Endothelial cell of umbilical vein (primary cell): ENCODE data around the gene KIAA0232. TPM values are rescaled to one million over a fixed set of nuclear protein-coding genes. Genes with fewer than 3 reads are reported as not detected.

ENCODE experiments used
- BruUV-seq: library from RNA; stranded (reverse); fragments of 400-500 nt; replicated peaks from 2 replicates; lab custom pipeline; 2021; lab: Mats Ljungman, UMichigan
- CTCF ChIA-PET: fragments of 300-600, 350-600 bp; sonication (Branson Sonifier 250); formaldehyde crosslinking; loops from one replicate; lab custom pipeline; 2021; ENCODE audit warnings: antibody characterized with exemption, inconsistent platforms; lab: Charles Lee
- POLR2A ChIA-PET: fragments of 300-600, 350-600 bp; sonication (Branson Sonifier 250); formaldehyde crosslinking; loops from one replicate; lab custom pipeline; 2021; ENCODE audit warnings: antibody characterized with exemption, inconsistent platforms; lab: Charles Lee
- DNase-seq: peaks from one replicate; pipeline ENCODE4 v3.0.0-alpha.2; 2011; ENCODE audit warnings: low read depth, low spot score
- FAIRE-seq: peaks from 2 replicates; lab custom pipeline; 2011; peaks lifted over from hg19 to GRCh38; lab: Jason Lieb, UNC
- H2AFZ ChIP-seq: 2 replicates; pipeline ENCODE4 v1.6.0; 2012; ENCODE audit warnings: low read depth, low read length, control low read depth, inconsistent platforms
- H3K27ac ChIP-seq: 2 replicates; pipeline ENCODE4 v1.5.1; 2011; ENCODE audit warnings: low read depth, mild to moderate bottlenecking, control low read depth, low read length, moderate library complexity; ENCODE audit not compliant: insufficient read depth
- H3K27me3 ChIP-seq, 2 experiments: 2 replicates each; pipeline versions ENCODE4 v1.6.0 to v1.6.1; 2011; ENCODE audit warnings: low read length in 2 of 2, mixed read lengths in 1 of 2; ENCODE audit not compliant: control insufficient read depth in 2 of 2, insufficient read depth in 2 of 2
- H3K36me3 ChIP-seq, 2 experiments: 2 replicates in 1 of 2; 3 replicates in 1 of 2; pipeline ENCODE4 v1.5.1; 2011; ENCODE audit warnings: low read length in 2 of 2, mild to moderate bottlenecking in 1 of 2, moderate library complexity in 1 of 2; ENCODE audit not compliant: control insufficient read depth in 2 of 2, insufficient read depth in 2 of 2; ENCODE audit errors: extremely low read depth in 1 of 2
- H3K4me1 ChIP-seq: 3 replicates; pipeline ENCODE4 v1.5.1; 2011; ENCODE audit warnings: mild to moderate bottlenecking, low read length; ENCODE audit not compliant: control insufficient read depth, insufficient read depth; ENCODE audit errors: extremely low read depth
- H3K4me2 ChIP-seq: 2 replicates; pipeline ENCODE4 v1.6.1; 2011; ENCODE audit warnings: low read length, control low read depth, mixed read lengths; ENCODE audit not compliant: insufficient read depth
- H3K4me3 ChIP-seq, 3 experiments: fragments of 200-600 bp in 1 of 3; sonication (generic), shearing (Covaris generic) in 1 of 3; replicated peaks in 1 of 3; 2 replicates each; pipeline ENCODE4 v1.5.1; 2011 to 2016; ENCODE audit warnings: control low read depth in 3 of 3, low read length in 3 of 3, mild to moderate bottlenecking in 2 of 3, inconsistent platforms in 1 of 3, low read depth in 1 of 3, moderate library complexity in 1 of 3; ENCODE audit not compliant: insufficient read depth in 1 of 3
- H3K79me2 ChIP-seq: 2 replicates; pipeline ENCODE4 v1.6.0; 2012; ENCODE audit warnings: low read length, inconsistent platforms; ENCODE audit not compliant: control insufficient read depth, insufficient read depth
- H3K9ac ChIP-seq: replicated peaks from 2 replicates; pipeline ENCODE3; 2011; ENCODE audit warnings: low read length, control low read depth; ENCODE audit not compliant: insufficient read depth; ENCODE audit errors: extremely low read depth
- H3K9me1 ChIP-seq: replicated peaks from 3 replicates; pipeline ENCODE4 v1.6.0; 2011; ENCODE audit warnings: mild to moderate bottlenecking, low read length; ENCODE audit not compliant: control insufficient read depth, insufficient read depth; ENCODE audit errors: extremely low read depth
- H3K9me3 ChIP-seq: replicated peaks from 2 replicates; pipeline ENCODE4 v1.5.1; 2012; ENCODE audit warnings: low read length, inconsistent platforms; ENCODE audit not compliant: control insufficient read depth, insufficient read depth
- H4K20me1 ChIP-seq: replicated peaks from 2 replicates; pipeline ENCODE3; 2011; ENCODE audit warnings: mild to moderate bottlenecking, low read length; ENCODE audit not compliant: control insufficient read depth, insufficient read depth; ENCODE audit errors: extremely low read depth
- CTCF ChIP-seq, 2 donors: IDR thresholded peaks; 1 replicate in 1 of 2; 2 replicates in 1 of 2; pipeline ENCODE4 v1.5.1; 2011; ENCODE audit warnings: low read length in 2 of 2, mild to moderate bottlenecking in 2 of 2, moderate library complexity in 2 of 2, control low read depth in 1 of 2, inconsistent platforms in 1 of 2, low read depth in 1 of 2; ENCODE audit not compliant: insufficient read depth in 1 of 2; ENCODE audit errors: extremely low read depth in 1 of 2
- EZH2 ChIP-seq: IDR thresholded peaks from 2 replicates; pipeline ENCODE4 v1.6.1; 2012; ENCODE audit warnings: borderline replicate concordance, low read depth, mild to moderate bottlenecking, moderate library complexity, low read length, inconsistent platforms; ENCODE audit not compliant: severe bottlenecking
- FOS ChIP-seq: IDR thresholded peaks from 2 replicates; pipeline ENCODE4 v1.6.1; 2011; ENCODE audit warnings: mild to moderate bottlenecking, low read length, moderate library complexity, borderline replicate concordance; ENCODE audit not compliant: insufficient read depth
- GATA2 ChIP-seq: IDR thresholded peaks from 2 replicates; pipeline ENCODE4 v1.7.0; 2011; ENCODE audit warnings: low read depth, mild to moderate bottlenecking, moderate library complexity, mixed read lengths, low read length; ENCODE audit not compliant: insufficient read length, insufficient read depth
- JUN ChIP-seq: IDR thresholded peaks from 2 replicates; pipeline ENCODE4 v1.6.1; 2011; ENCODE audit warnings: borderline replicate concordance, low read depth; ENCODE audit not compliant: insufficient read length, insufficient read depth
- MYC ChIP-seq: IDR thresholded peaks from one replicate; pipeline ENCODE4 v1.6.1; 2011; ENCODE audit warnings: mild to moderate bottlenecking, low read depth, low read length
- POLR2A ChIP-seq: IDR thresholded peaks from 2 replicates; pipeline ENCODE4 v1.6.1; 2012; ENCODE audit warnings: low read depth, mild to moderate bottlenecking, control low read depth, low read length
- POLR2AphosphoS5 ChIP-seq: IDR thresholded peaks from 2 replicates; pipeline ENCODE4 v1.6.1; 2012; ENCODE audit warnings: low read depth, mild to moderate bottlenecking, control low read depth, low read length, moderate library complexity; ENCODE audit not compliant: insufficient read depth
- dilution Hi-C: fragments of 300-500 bp; cut with MboI; formaldehyde crosslinking; loops from one replicate; pipeline ENCODE4 v1.15.0; 2019; ENCODE audit warnings: low sequenced_read_pairs; ENCODE audit not compliant: extremely low pct_ligation_motif_present
- intact Hi-C: fragments of 100-400 bp; cut with micrococcal nuclease; formaldehyde crosslinking; loops from one replicate; pipeline ENCODE4 v1.10.0; 2022
- polyA plus RNA-seq, 4 experiments: library from polyadenylated mRNA; depleted of rRNA in 3 of 4; stranded (reverse) in 3 of 4; unstranded in 1 of 4; fragments of >200 nt; gene quantifications; 2 replicates each; pipeline versions ENCODE4 v1.2.1 to v1.2.3, GENCODE V29; 2011 to 2012; ENCODE audit warnings: missing spikeins in 1 of 4
- total RNA-seq: library from RNA; stranded (reverse); gene quantifications from 2 replicates; pipeline ENCODE4 v1.2.3, GENCODE V29; 2021
- TF ChIP-seq, protein P1 (sequence below): IDR thresholded peaks from 2 replicates; pipeline ENCODE4 v1.6.1; 2011; ENCODE audit not compliant: insufficient read depth, insufficient read length

Gene KIAA0232
- total and polyA plus RNA-seq, 2 donors (not counting 3 experiments of a cell fraction or from before 2014, with no cell fraction given): 5.3 to 18.4 TPM

- POLR2A ChIA-PET: no interaction called here
Measured at GRCh38 chr4:6770581-6771228, 11.8 kb upstream of the KIAA0232 start.

GRCh38 chr4:6771229-6771671, 11.3 kb upstream of the KIAA0232 start:
- TF ChIP-seq JUN (no peak), GATA2 (no peak), POLR2AphosphoS5 (no peak), MYC (no peak), POLR2A (no peak), EZH2 (no peak), CTCF (IDR thresholded peaks at IDR 0.05; ENCODE audit: extremely low read depth in 1 of 2, insufficient read depth in 1 of 2, low read depth in 1 of 2, low read length in 2 of 2) (no peak), FOS (no peak)
- TF ChIP-seq, protein P1, sequence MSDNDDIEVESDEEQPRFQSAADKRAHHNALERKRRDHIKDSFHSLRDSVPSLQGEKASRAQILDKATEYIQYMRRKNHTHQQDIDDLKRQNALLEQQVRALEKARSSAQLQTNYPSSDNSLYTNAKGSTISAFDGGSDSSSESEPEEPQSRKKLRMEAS: no peak
- dilution Hi-C loops: no loop called here
- POLR2A ChIA-PET: no interaction called here
- Histone ChIP-seq H3K79me2 (no peaks in the 10 kb centered on the region), H3K9me3 (no peaks in the 10 kb centered on the region), H3K4me3 (no peak overlapping the region), H2AFZ (no peak overlapping the region), H3K4me1 (no peaks in the 10 kb centered on the region), H3K4me2 (no peak overlapping the region), H3K27ac (no peak overlapping the region), H3K9ac (no peak overlapping the region), H3K9me1 (no peaks in the 10 kb centered on the region), H3K27me3 (peaks cover 2 to 4% of the 10 kb centered on the region in 2 experiments), H4K20me1 (no peaks in the 10 kb centered on the region), H3K36me3 (no peaks in the 10 kb centered on the region)
- no peak for DNase-seq
- no peak for FAIRE-seq
- intact Hi-C loops: no loop called here
- CTCF ChIA-PET: interaction anchor here (1.0 kb wide), 1 partner anchor 102 kb away, joined by 3 read pairs; no protein-coding TSS in a partner anchor
- BruUV-seq: no TSS peak

More at GRCh38 chr4:6770581-6771228, 11.8 kb upstream of the KIAA0232 start:
- Histone ChIP-seq H4K20me1 (no peaks in the 10 kb centered on the region), H3K4me1 (no peaks in the 10 kb centered on the region), H3K4me2 (no peak overlapping the region), H3K4me3 (no peak overlapping the region), H3K9me3 (no peaks in the 10 kb centered on the region), H3K79me2 (no peaks in the 10 kb centered on the region), H3K27ac (no peak overlapping the region), H3K9me1 (no peaks in the 10 kb centered on the region), H2AFZ (no peak overlapping the region), H3K27me3 (peaks cover 4 to 6% of the 10 kb centered on the region in 2 experiments), H3K36me3 (no peaks in the 10 kb centered on the region), H3K9ac (no peak overlapping the region)
- DNase-seq (no peak), FAIRE-seq (no peak)
- TF ChIP-seq, protein P1: no peak
- TF ChIP-seq FOS (no peak), MYC (no peak)
- BruUV-seq: no TSS peak
- dilution Hi-C loops (no loop called here), intact Hi-C loops (no loop called here)
- CTCF ChIA-PET: interaction anchor here (1.0 kb wide), 1 partner anchor 103 kb away, joined by 3 read pairs; no protein-coding TSS in a partner anchor
